HEK293 (cell line): Measurements from ENCODE around the gene CASP2.

Experiments used
- CTCF ChIA-PET: fragments of 350-600 bp; formaldehyde crosslinking; extraction: SDS; loops from one replicate; lab custom pipeline; 2021; ENCODE audit warnings: antibody characterized with exemption; lab: Yijun Ruan, JAX
- POLR2A ChIA-PET: fragments of 300-600 bp; formaldehyde crosslinking; extraction: SDS; loops from one replicate; lab custom pipeline; 2020; ENCODE audit warnings: antibody characterized with exemption, inconsistent platforms; lab: Yijun Ruan, JAX
- H3K27ac ChIP-seq: fragments of 200-500 bp; sonication (Bioruptor generic); 2 replicates; pipeline ENCODE4 v1.5.1; 2014; ENCODE audit warnings: low read depth, low read length, control low read depth, inconsistent platforms; ENCODE audit errors: extremely low read depth
- H3K36me3 ChIP-seq, 2 experiments: fragments of 200-500 bp in 1 of 2; sonication (Bioruptor generic) in 1 of 2; 1 replicate in 1 of 2; 2 replicates in 1 of 2; pipeline ENCODE4 v1.5.1; 2014 to 2017; ENCODE audit warnings: inconsistent platforms in 2 of 2, low read length in 2 of 2; ENCODE audit not compliant: control insufficient read depth in 2 of 2, insufficient read depth in 1 of 2
- H3K4me1 ChIP-seq: fragments of 200-500 bp; sonication (Bioruptor generic); 2 replicates; pipeline ENCODE4 v1.5.1; 2014; ENCODE audit warnings: mild to moderate bottlenecking, low read length, inconsistent platforms; ENCODE audit not compliant: control insufficient read depth, insufficient read depth
- H3K4me3 ChIP-seq: 2 replicates; pipeline ENCODE4 v1.5.1; 2011; ENCODE audit warnings: low read depth, mild to moderate bottlenecking, control low read depth, low read length, moderate library complexity
- H3K9me3 ChIP-seq: fragments of 200-500 bp; sonication (Bioruptor generic); 2 replicates; pipeline ENCODE4 v1.5.1; 2014; ENCODE audit warnings: low read depth, low read length, inconsistent platforms; ENCODE audit not compliant: control insufficient read depth, insufficient read depth
- FEZF1 ChIP-seq: fragments of 450-650 bp; formaldehyde crosslinking; IDR thresholded peaks from 2 replicates; pipeline ENCODE4 v1.5.1; 2016; ENCODE audit warnings: missing biosample characterization, missing genetic modification characterization
- GLI4 ChIP-seq: fragments of 450-650 bp; formaldehyde crosslinking; IDR thresholded peaks from 2 replicates; pipeline ENCODE4 v1.5.1; 2016; ENCODE audit warnings: missing biosample characterization, missing genetic modification characterization
- HOXC10 ChIP-seq: sonication (generic); formaldehyde crosslinking; IDR thresholded peaks from 2 replicates; pipeline ENCODE4 v1.8.1; 2023; ENCODE audit warnings: mild to moderate bottlenecking, missing genetic modification reagents
- OSR2 ChIP-seq: fragments of 450-650 bp; formaldehyde crosslinking; IDR thresholded peaks from 2 replicates; pipeline ENCODE4 v1.5.1; 2016; ENCODE audit warnings: missing biosample characterization, missing genetic modification characterization
- ZNF157 ChIP-seq: fragments of 450-650 bp; formaldehyde crosslinking; IDR thresholded peaks from 2 replicates; pipeline ENCODE4 v1.5.1; 2016; ENCODE audit warnings: missing biosample characterization, missing genetic modification characterization
- ZNF221 ChIP-seq: fragments of 450-650 bp; formaldehyde crosslinking; IDR thresholded peaks from 2 replicates; pipeline ENCODE4 v1.5.1; 2017; ENCODE audit warnings: missing biosample characterization, missing genetic modification characterization, borderline replicate concordance
- ZNF324 ChIP-seq: fragments of 450-650 bp; formaldehyde crosslinking; IDR thresholded peaks from 2 replicates; pipeline ENCODE4 v1.5.1; 2016; ENCODE audit warnings: missing biosample characterization, missing genetic modification characterization
- ZNF391 ChIP-seq: fragments of 450-650 bp; formaldehyde crosslinking; IDR thresholded peaks from 2 replicates; pipeline ENCODE4 v1.5.1; 2016; ENCODE audit warnings: low read depth, missing biosample characterization, missing genetic modification characterization, borderline replicate concordance
- ZNF404 ChIP-seq: fragments of 450-650 bp; formaldehyde crosslinking; IDR thresholded peaks from 2 replicates; pipeline ENCODE4 v1.5.1; 2017; ENCODE audit warnings: missing biosample characterization, missing genetic modification characterization
- ZNF423 ChIP-seq: fragments of 450-650 bp; formaldehyde crosslinking; IDR thresholded peaks from 2 replicates; pipeline ENCODE4 v1.5.1; 2016; ENCODE audit warnings: missing biosample characterization, missing genetic modification characterization
- ZNF610 ChIP-seq: fragments of 450-650 bp; formaldehyde crosslinking; IDR thresholded peaks from 2 replicates; pipeline ENCODE4 v1.5.1; 2016; ENCODE audit warnings: missing biosample characterization, missing genetic modification characterization, borderline replicate concordance
- ZNF623 ChIP-seq: fragments of 450-650 bp; formaldehyde crosslinking; IDR thresholded peaks from 2 replicates; pipeline ENCODE4 v1.5.1; 2016; ENCODE audit warnings: missing biosample characterization, missing genetic modification characterization
- ZNF658 ChIP-seq: fragments of 450-650 bp; formaldehyde crosslinking; IDR thresholded peaks from 2 replicates; pipeline ENCODE4; 2016; ENCODE audit warnings: missing biosample characterization, missing genetic modification characterization
- ZNF707 ChIP-seq: fragments of 450-650 bp; formaldehyde crosslinking; IDR thresholded peaks from 2 replicates; pipeline ENCODE4 v1.5.1; 2016; ENCODE audit warnings: missing biosample characterization, missing genetic modification characterization
- ZNF747 ChIP-seq: fragments of 450-650 bp; formaldehyde crosslinking; IDR thresholded peaks from 2 replicates; pipeline ENCODE4 v1.5.1; 2016; ENCODE audit warnings: missing biosample characterization, missing genetic modification characterization
- ZNF792 ChIP-seq: fragments of 450-650 bp; formaldehyde crosslinking; IDR thresholded peaks from 2 replicates; pipeline ENCODE4 v1.5.1; 2016; ENCODE audit warnings: missing biosample characterization, missing genetic modification characterization
- TF ChIP-seq, protein P1 (sequence below): fragments of 450-650 bp; formaldehyde crosslinking; IDR thresholded peaks from 2 replicates; pipeline ENCODE4 v1.5.1; 2016; ENCODE audit warnings: missing biosample characterization, missing genetic modification characterization
- TF ChIP-seq, protein P2 (sequence below): fragments of 450-650 bp; formaldehyde crosslinking; IDR thresholded peaks from 2 replicates; pipeline ENCODE4 v1.5.1; 2016; ENCODE audit warnings: missing biosample characterization, missing genetic modification characterization
- TF ChIP-seq, protein P3 (sequence below): fragments of 450-650 bp; formaldehyde crosslinking; IDR thresholded peaks from 2 replicates; pipeline ENCODE4 v1.5.1; 2016; ENCODE audit warnings: missing biosample characterization, missing genetic modification characterization
- TF ChIP-seq, protein P4 (sequence below): fragments of 450-650 bp; formaldehyde crosslinking; IDR thresholded peaks from 2 replicates; pipeline ENCODE4 v1.5.1; 2016; ENCODE audit warnings: missing biosample characterization, missing genetic modification characterization
- TF ChIP-seq, protein P5 (sequence below): fragments of 450-650 bp; IDR thresholded peaks from 2 replicates; pipeline ENCODE4 v1.5.1; 2018; ENCODE audit warnings: missing biosample characterization, missing genetic modification characterization
- TF ChIP-seq, protein P6 (sequence below): fragments of 450-650 bp; formaldehyde crosslinking; IDR thresholded peaks from 2 replicates; pipeline ENCODE4 v1.5.1; 2016; ENCODE audit warnings: missing biosample characterization, missing genetic modification characterization

CASP2 gene

DNA sequence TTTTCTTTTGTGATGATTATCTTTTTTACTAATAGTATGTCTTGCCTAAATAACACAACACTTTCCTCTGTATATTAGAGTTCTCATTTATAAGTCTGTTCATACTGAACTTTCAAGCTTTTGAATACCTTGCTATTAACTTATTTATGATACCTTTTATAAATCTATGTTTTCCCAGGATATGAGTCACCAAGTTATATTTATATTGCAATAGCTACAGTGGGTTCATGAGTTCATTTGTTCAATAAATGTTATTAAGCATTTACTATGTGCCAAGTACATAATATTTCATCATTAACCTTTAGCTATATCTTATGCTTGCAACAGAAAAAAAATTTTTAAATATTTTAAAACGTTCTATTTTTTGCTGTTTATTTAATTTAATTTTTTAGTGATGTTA lies 46.1 kb downstream of the CASP2 start:
- no peak for TF ChIP-seq ZNF423 (tag by site-specific recombination)
- TF ChIP-seq, protein P1, sequence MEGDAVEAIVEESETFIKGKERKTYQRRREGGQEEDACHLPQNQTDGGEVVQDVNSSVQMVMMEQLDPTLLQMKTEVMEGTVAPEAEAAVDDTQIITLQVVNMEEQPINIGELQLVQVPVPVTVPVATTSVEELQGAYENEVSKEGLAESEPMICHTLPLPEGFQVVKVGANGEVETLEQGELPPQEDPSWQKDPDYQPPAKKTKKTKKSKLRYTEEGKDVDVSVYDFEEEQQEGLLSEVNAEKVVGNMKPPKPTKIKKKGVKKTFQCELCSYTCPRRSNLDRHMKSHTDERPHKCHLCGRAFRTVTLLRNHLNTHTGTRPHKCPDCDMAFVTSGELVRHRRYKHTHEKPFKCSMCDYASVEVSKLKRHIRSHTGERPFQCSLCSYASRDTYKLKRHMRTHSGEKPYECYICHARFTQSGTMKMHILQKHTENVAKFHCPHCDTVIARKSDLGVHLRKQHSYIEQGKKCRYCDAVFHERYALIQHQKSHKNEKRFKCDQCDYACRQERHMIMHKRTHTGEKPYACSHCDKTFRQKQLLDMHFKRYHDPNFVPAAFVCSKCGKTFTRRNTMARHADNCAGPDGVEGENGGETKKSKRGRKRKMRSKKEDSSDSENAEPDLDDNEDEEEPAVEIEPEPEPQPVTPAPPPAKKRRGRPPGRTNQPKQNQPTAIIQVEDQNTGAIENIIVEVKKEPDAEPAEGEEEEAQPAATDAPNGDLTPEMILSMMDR (tag by site-specific recombination): no peak
- no peak for TF ChIP-seq ZNF623 (tag by site-specific recombination)
- TF ChIP-seq ZNF610 (tag by site-specific recombination): no peak
- no peak for TF ChIP-seq ZNF324 (tag by site-specific recombination)
- TF ChIP-seq ZNF747 (tag by site-specific recombination): no peak
- TF ChIP-seq ZNF157 (tag by site-specific recombination): no peak
- TF ChIP-seq, all 188 proteins: peak for 0
- H3K27ac ChIP-seq: no peak overlapping the region
- ChIA-PET POLR2A (no interaction called here), CTCF (interaction anchor here (0.7 to 2.7 kb wide), 3 partner anchors 35 to 105 kb away, joined by 5 to 12 read pairs (median 7); no protein-coding TSS in a partner anchor)
- H3K4me3 ChIP-seq: no peak overlapping the region
- no peaks in the 10 kb centered on the region for H3K9me3 ChIP-seq
- no peaks in the 10 kb centered on the region for H3K36me3 ChIP-seq
- no peaks in the 10 kb centered on the region for H3K4me1 ChIP-seq

DNA sequence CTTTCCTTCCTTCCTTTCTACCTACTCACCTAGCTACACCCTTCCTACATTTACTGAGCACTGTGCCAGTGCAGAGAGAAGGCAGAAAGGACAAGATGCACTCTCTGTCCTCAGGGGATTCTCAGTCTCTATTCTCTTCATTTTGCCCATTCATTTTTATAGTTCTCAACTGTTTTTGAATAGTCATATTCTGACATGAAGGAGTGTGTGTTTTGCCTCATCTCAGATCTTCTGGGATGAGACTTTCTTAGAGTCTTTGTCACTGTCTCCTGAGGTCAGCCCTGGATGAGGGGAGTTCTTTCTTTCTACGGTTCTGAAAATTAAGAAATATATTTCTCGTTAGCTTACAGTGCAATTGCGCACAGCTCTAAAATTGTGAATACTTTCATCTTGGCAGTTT lies 49.1 kb downstream of the CASP2 start:
- no peak overlapping the region for H3K4me3 ChIP-seq
- no peaks in the 10 kb centered on the region for H3K36me3 ChIP-seq
- POLR2A ChIA-PET: interaction anchor here (1.4 kb wide), 1 partner anchor 49 kb away, joined by 4 read pairs; the partner anchor contains the start of gene CASP2
- H3K4me1 ChIP-seq: no peaks in the 10 kb centered on the region
- no peaks in the 10 kb centered on the region for H3K9me3 ChIP-seq
- CTCF ChIA-PET: interaction anchor here (0.6 to 2.9 kb wide), 5 partner anchors 8 to 45 kb away, joined by 3 to 25 read pairs (median 5); no protein-coding TSS in a partner anchor
- TF ChIP-seq ZNF792: no peak
- TF ChIP-seq HOXC10: no peak
- TF ChIP-seq ZNF404 (tag by site-specific recombination): no peak
- TF ChIP-seq, all 188 proteins: peak for 0
- no peak overlapping the region for H3K27ac ChIP-seq

DNA sequence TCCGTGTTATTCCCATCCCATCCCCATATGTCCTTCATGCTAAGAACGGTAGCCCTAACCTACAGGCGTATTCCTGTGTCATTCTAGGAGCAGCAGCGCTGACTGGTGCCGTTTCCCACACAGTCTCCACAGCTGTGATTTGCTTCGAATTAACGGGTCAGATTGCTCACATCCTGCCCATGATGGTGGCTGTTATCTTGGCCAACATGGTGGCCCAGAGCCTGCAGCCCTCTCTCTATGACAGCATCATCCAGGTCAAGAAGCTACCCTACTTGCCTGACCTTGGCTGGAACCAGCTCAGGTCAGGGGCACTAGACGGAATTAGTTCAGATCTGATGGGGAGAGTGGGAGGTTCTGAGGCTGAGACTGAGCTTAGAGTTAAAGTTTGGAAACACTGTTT lies 53.7 kb downstream of the CASP2 start:
- ChIA-PET CTCF (no interaction called here), POLR2A (no interaction called here)
- H3K27ac ChIP-seq: no peak overlapping the region
- TF ChIP-seq, protein P2, sequence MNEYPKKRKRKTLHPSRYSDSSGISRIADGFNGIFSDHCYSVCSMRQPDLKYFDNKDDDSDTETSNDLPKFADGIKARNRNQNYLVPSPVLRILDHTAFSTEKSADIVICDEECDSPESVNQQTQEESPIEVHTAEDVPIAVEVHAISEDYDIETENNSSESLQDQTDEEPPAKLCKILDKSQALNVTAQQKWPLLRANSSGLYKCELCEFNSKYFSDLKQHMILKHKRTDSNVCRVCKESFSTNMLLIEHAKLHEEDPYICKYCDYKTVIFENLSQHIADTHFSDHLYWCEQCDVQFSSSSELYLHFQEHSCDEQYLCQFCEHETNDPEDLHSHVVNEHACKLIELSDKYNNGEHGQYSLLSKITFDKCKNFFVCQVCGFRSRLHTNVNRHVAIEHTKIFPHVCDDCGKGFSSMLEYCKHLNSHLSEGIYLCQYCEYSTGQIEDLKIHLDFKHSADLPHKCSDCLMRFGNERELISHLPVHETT (tag by site-specific recombination): no peak
- TF ChIP-seq ZNF221 (tag by site-specific recombination) (no peak), FEZF1 (tag by site-specific recombination) (no peak), OSR2 (tag by site-specific recombination) (no peak), ZNF391 (tag by site-specific recombination) (no peak), ZNF658 (tag by site-specific recombination) (no peak), ZNF707 (no peak), GLI4 (no peak)
- TF ChIP-seq, protein P3, sequence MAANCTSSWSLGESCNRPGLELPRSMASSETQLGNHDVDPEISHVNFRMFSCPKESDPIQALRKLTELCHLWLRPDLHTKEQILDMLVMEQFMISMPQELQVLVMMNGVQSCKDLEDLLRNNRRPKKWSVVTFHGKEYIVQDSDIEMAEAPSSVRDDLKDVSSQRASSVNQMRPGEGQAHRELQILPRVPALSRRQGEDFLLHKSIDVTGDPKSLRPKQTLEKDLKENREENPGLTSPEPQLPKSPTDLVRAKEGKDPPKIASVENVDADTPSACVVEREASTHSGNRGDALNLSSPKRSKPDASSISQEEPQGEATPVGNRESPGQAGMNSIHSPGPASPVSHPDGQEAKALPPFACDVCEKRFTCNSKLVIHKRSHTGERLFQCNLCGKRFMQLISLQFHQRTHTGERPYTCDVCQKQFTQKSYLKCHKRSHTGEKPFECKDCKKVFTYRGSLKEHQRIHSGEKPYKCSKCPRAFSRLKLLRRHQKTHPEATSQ: no peak
- TF ChIP-seq, protein P4, sequence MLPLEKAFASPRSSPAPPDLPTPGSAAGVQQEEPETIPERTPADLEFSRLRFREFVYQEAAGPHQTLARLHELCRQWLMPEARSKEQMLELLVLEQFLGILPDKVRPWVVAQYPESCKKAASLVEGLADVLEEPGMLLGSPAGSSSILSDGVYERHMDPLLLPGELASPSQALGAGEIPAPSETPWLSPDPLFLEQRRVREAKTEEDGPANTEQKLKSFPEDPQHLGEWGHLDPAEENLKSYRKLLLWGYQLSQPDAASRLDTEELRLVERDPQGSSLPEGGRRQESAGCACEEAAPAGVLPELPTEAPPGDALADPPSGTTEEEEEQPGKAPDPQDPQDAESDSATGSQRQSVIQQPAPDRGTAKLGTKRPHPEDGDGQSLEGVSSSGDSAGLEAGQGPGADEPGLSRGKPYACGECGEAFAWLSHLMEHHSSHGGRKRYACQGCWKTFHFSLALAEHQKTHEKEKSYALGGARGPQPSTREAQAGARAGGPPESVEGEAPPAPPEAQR: no peak
- TF ChIP-seq, protein P5, sequence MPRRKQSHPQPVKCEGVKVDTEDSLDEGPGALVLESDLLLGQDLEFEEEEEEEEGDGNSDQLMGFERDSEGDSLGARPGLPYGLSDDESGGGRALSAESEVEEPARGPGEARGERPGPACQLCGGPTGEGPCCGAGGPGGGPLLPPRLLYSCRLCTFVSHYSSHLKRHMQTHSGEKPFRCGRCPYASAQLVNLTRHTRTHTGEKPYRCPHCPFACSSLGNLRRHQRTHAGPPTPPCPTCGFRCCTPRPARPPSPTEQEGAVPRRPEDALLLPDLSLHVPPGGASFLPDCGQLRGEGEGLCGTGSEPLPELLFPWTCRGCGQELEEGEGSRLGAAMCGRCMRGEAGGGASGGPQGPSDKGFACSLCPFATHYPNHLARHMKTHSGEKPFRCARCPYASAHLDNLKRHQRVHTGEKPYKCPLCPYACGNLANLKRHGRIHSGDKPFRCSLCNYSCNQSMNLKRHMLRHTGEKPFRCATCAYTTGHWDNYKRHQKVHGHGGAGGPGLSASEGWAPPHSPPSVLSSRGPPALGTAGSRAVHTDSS (tag by site-specific recombination): no peak
- TF ChIP-seq, protein P6, sequence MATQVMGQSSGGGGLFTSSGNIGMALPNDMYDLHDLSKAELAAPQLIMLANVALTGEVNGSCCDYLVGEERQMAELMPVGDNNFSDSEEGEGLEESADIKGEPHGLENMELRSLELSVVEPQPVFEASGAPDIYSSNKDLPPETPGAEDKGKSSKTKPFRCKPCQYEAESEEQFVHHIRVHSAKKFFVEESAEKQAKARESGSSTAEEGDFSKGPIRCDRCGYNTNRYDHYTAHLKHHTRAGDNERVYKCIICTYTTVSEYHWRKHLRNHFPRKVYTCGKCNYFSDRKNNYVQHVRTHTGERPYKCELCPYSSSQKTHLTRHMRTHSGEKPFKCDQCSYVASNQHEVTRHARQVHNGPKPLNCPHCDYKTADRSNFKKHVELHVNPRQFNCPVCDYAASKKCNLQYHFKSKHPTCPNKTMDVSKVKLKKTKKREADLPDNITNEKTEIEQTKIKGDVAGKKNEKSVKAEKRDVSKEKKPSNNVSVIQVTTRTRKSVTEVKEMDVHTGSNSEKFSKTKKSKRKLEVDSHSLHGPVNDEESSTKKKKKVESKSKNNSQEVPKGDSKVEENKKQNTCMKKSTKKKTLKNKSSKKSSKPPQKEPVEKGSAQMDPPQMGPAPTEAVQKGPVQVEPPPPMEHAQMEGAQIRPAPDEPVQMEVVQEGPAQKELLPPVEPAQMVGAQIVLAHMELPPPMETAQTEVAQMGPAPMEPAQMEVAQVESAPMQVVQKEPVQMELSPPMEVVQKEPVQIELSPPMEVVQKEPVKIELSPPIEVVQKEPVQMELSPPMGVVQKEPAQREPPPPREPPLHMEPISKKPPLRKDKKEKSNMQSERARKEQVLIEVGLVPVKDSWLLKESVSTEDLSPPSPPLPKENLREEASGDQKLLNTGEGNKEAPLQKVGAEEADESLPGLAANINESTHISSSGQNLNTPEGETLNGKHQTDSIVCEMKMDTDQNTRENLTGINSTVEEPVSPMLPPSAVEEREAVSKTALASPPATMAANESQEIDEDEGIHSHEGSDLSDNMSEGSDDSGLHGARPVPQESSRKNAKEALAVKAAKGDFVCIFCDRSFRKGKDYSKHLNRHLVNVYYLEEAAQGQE (tag by site-specific recombination): no peak

More for the DNA sequence above, 53.7 kb downstream of the CASP2 start:
- H3K4me3 ChIP-seq: no peak overlapping the region
- no peaks in the 10 kb centered on the region for H3K4me1 ChIP-seq
- H3K9me3 ChIP-seq: no peaks in the 10 kb centered on the region
- no peaks in the 10 kb centered on the region for H3K36me3 ChIP-seq
